GM21825 (cell line): ENCODE data around the gene CUBN.

Experiments
- ATAC-seq: cut with Tn5 transposase; IDR thresholded peaks from one replicate; pipeline ENCODE4 v1.9.1; 2021; ENCODE audit warnings: mild to moderate bottlenecking, moderate library complexity; ENCODE audit not compliant: unreplicated experiment

The CUBN gene

DNA sequence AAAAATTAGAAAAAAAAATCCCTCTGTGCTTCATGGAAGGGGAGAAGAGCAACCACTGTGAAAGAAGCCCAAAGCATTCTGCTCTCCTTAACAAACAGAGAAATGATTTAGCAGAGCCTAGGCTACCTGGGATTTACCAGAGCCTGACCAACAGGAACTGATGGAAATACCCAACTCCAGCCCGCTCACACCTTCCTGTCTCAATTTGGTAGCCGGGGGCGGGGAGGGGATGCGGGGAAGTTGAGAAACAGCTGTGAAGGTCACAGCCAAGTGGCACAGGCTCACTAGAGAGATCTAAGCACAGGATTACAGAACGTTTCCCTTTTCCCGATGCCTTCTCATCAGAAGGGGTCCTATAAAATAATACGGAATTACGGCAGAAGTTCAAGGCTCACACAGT is 330.0 kb downstream of the CUBN start:
- peak; percentile 88 for ATAC-seq

DNA sequence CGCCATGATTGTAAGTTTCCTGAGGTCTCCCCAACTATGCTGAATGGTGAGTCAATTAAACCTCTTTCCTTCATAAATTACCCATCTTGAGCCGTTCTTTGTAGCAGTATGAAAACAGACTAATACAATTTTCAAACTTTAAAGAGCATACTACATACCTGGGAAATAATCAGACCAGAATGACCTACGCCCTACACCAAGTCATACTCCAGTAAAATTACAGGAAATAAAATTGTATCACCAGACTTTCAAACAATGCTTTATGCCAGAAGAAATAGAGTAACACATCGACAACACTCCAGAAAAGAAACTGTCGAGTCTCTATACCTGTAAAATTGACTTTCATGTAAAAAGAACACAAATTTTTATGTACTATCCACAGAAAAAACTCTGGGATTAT is 331.0 kb downstream of the CUBN start:
- ATAC-seq: no peak

DNA sequence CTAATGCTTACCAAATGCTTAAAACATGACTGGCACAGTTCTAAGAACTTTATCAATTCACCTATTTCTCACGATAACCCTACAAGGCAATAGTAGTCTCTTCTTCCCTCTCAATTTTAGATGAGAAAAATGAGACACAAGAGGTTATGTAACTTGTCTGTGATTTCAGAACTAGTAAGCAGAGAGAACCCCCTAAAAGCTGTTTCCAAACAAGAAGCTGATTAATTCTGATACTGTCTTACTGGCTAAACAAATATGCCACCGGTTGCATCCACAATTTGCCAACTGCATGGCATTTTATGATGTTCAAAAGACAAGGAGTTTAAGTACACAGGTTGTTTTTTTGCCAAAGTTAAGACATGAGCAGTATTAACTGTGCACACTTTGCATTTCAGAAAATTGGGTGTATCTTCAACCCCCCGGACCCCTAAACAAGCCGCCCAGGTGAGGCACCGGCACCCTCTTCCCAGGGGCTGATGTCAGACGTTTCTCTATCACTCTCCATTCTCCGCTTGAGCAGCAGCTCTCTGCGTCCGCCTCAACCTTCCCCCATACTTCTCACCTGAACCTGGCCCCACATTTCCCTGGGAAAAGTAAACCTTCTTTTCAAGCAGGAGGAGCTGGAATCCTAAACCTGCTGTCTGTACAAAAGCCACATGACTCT is 334.1 kb downstream of the CUBN start:
- ATAC-seq: no peak

DNA sequence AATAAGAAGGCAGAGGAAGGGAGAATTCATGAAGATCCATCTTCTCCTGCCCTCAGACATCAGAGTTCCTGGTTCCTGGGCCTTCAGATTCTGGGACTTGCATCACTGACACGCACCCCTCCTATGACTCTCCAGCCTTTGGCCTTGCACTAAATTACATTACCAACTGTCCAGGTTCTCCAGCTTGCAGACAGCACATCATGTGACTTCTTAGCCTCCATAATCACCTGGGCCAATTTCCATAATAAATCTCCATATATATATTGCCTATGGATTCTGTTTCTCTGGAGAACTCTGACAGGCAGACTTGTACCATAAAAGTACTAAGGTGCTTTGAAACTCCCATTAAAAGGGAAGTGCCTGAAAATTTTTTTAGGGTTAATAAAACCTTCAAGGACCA is 335.6 kb downstream of the CUBN start:
- ATAC-seq: no peak

DNA sequence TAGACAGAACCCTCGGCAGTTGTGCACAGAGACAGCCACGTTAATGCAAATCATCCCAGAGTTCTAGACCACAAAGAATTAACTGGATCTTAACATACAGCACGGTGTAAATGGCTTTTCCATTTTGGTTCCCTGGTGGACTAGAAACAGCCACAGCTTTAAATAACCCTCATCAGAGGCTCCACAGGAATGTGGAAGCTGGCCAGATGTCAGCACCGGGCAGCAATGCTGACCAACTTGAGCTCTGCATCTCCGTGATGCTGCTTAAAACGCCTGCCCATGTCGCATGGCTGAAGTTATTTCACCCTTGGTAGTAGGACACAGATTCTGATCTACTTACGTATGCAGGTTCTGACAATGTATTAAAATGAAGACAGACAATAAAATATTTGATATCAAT is 336.9 kb downstream of the CUBN start:
- no peak for ATAC-seq

DNA sequence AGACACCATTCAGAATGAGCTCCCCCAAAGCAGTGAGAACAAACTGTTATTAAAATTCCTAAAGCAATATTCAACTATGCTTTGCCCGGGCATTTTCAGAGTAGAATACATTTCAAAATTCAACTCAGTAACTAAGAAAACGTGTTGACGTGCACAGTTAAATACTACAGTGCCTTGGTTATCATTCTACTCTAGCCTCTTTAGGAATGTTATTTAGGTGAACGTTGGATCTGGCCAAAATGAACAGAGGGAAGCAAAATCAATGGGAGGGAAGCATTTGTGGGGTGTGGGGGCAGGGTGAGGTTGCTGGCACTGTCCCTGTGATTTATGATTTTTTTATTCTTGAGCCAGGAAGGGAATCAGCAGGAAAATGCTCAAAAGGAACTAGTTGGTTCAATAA is 339.8 kb downstream of the CUBN start:
- no peak for ATAC-seq

DNA sequence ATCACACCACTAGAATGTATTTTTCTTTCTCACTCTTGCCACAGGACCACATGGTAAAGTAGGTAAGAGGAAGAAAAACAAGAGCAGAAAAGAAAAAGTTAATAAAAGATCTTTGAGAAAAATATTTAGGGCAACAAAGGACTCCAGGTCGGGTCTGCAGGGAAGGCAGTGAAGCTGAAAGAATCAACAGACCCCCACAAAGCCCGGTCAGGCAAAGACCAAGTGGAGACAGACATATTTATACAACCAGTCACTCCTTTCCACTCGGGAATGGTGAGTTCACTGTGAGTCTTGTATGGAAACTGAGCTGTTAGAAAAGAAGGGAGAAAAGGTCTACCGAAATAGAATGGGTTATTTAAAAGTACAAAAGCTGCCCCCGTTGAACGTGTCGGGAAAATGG is 340.4 kb downstream of the CUBN start:
- ATAC-seq: no peak

DNA sequence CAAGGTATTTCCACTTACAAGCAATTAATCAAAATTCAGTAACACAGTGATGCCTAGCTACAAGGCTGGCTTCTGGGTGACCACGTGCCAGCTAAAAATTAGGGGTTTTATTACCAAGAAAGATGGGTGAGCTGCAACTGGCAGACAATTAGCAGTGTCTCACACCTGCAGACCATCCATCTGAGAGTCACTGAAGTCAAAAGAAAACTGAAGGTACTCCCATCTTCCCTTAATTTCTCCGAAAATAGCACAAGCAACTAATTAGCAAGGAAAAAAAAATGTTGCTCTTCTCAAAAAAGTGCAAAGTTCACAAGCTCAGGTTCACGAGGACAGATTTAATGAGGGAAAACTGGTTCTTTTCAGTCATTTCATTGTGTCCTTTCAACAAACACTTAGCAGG is 340.8 kb downstream of the CUBN start:
- ATAC-seq: no peak

DNA sequence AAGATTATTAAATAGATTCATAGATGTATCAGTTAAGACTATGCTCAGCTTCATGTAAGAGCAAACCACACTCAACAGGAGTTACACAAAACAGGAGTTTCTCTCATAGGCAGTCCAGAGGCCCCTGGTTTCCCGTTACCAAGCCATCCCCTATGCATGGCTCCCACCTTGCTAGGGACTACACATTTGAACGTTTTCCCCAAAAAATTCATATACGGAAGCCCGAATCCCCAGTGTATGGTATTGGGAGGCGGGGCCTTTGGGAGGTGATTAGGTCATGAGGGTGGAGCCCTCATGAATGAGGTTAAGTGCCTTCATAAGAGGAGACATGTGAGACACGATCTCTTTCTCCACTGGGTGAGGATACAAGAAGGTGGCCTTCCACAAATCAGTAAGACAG is 341.5 kb downstream of the CUBN start:
- ATAC-seq: peak; percentile 26

DNA sequence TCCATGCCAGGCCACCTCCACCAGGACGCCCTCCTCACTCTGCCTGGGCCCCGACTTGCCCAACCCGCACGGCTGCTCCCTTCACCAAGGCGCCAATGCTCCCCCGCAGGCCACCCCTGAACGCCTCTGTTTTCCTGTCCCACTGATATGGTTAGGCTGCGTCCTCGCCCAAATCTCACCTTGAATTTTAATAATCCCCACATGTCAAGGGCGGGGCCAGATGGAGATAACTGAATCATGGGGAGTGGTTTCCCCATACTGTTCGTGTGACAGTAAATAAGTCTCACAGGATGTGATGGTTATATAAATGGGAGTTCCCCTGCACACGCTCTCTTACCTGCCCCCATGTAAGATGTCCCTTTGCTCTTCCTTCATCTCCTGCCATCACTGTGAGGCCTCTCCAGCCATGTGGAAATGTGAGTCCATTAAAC is 342.2 kb downstream of the CUBN start:
- ATAC-seq: peak; percentile 71

DNA sequence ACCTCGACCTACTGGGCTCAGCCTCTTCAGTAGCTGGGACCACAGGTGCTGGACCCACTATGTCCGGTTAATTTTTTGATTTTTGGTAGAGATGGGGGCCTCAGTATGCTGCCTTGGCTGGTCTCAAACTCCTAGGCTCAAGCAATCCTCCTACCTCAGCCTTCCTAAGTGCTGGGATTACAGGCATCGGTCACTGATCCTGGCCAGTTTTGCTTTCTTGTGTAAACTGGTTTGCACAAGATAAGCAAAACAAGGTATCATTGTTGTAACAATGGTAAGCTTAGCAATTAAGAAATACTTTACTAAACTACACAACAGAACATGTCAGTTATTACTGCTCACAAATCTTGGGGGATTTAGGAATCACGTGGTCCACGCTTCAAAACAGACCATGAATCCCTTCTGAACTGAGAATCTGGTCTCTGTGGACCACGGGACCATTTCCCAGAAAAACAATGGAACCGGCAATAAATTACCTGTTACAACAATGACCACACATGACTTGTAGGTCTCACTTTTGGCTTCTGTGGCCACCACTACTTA is 349.2 kb downstream of the CUBN start:
- no peak for ATAC-seq

DNA sequence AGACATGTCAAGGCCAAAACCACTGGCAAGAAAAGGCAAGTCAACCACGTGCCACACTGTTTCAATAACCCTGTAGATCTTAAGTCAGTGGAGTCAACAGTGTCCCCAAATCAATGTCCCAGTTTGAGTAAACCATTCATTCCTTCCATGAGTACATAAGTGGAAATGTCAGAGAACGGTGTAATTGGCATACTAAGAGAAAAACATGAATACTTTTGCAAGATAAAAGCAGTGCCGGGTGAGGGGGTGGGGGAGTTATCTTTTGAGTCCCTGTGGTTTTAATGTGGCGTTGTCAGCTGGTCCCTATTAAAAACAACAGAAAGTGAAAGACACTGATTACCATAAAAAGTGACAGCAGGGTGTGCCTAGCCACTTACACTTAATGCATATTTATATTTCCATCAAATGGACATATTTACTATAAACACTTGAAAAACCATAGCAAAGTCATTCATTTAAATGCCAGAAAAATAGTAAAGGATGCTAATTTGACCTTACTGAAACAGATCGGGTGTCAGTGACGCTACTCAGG is 350.2 kb downstream of the CUBN start:
- ATAC-seq: no peak

DNA sequence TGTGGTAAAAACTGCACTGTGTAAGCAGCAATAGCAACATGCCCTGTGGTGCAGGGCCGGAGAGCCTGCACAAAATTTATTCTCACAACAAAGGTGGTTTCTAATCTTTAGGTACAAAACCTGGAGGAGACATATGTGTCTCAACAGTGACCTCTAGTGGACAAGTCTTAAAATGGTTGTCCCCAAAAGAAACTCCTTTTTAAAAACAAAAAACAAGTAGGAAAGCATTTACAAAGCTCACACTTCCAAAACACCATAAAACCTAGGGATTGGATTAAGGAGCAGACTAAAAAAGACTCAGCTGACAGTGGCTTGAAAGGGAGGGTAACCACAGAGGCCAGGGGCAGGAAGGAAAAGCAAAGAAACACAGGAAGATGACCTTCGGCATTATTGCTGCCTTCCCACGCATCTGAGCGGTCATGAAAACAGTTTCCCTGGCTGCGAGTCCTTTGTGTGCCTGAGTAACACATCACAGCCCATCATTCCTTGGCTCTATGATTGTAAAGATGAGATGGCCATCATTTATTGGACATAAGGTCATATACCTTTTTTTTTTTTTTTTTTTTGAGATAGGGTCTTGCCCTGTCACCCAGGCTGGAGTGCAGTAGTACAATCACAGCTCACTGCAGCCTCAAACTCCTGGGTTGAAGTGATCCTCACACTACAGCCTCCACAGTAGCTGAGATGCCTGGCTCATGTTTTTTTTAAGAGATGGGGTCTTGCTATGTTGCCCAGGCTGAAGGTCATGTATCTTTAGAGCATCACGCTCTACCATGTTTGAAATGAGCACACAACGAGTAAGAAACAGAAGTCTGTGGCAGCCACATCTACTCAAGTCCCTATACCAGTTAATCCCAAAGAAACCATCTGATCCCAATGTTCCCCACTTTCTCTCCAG is 351.9 kb downstream of the CUBN start:
- no peak for ATAC-seq

DNA sequence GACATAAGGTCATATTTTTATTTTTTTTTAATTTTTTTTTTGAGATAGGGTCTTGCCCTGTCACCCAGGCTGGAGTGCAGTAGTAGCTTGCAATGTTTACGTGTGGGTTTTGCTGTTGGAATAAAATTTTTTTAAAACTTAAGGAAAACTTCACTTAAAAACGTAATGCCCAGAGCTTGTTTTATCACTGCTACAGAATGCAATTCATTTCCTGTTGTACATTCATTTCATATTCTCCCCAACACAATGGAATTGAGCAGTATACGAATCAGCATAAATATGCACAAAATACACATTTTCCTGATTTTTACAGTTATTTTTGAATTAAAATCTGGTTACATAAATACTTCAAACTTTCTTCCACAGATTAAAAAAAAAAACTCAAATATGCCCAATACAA is 352.7 kb downstream of the CUBN start:
- no peak for ATAC-seq
